GM19035 (cell line): ENCODE measurements around the gene COQ3.

Source experiments
- ATAC-seq: cut with Tn5 transposase; IDR thresholded peaks from one replicate; pipeline ENCODE4 v1.9.1; 2021; ENCODE audit not compliant: unreplicated experiment

Gene COQ3

GRCh38 chr6:99393698-99394531, at the start of gene COQ3:
Gene COQ3, minus strand, starts transcription at chr6:99394195. Its CDS starts 16 bp downstream, at chr6:99394179.
- ATAC-seq: peak; percentile 78

GRCh38 chr6:99434702-99435530, 40.9 kb upstream of the COQ3 start:
- peak; percentile 76 for ATAC-seq

- ATAC-seq: no peak
Measured at GRCh38 chr6:99432877-99433276, 38.9 kb upstream of the COQ3 start.

- no peak for ATAC-seq
Measured at GRCh38 chr6:99431901-99432300, 37.9 kb upstream of the COQ3 start.

- ATAC-seq: no peak
Measured at GRCh38 chr6:99427988-99428387, 34.0 kb upstream of the COQ3 start.

- no peak for ATAC-seq
Measured at GRCh38 chr6:99426451-99426757, 32.4 kb upstream of the COQ3 start.

- peak; percentile 51 for ATAC-seq
Measured at GRCh38 chr6:99425647-99426450, 31.9 kb upstream of the COQ3 start.

GRCh38 chr6:99424761-99425646, 31.0 kb upstream of the COQ3 start, which contains the start of gene PNISR:
Gene PNISR, minus strand, starts transcription at chr6:99425308. Its CDS starts 10,649 bp downstream, at chr6:99414659.
- peak; percentile 91 for ATAC-seq

GRCh38 chr6:99424022-99424421, 30.0 kb upstream of the COQ3 start:
- no peak for ATAC-seq

GRCh38 chr6:99422912-99423311, 28.9 kb upstream of the COQ3 start:
- ATAC-seq: no peak

GRCh38 chr6:99416892-99417767, 23.1 kb upstream of the COQ3 start:
- peak; percentile 85 for ATAC-seq

GRCh38 chr6:99416226-99416625, 22.2 kb upstream of the COQ3 start:
- ATAC-seq: no peak

GRCh38 chr6:99415446-99415845, 21.5 kb upstream of the COQ3 start:
- no peak for ATAC-seq

- ATAC-seq: no peak
Measured at GRCh38 chr6:99412065-99412464, 18.1 kb upstream of the COQ3 start.

GRCh38 chr6:99409672-99410071, 15.7 kb upstream of the COQ3 start:
- no peak for ATAC-seq

- ATAC-seq: no peak
Measured at GRCh38 chr6:99407076-99407475, 13.1 kb upstream of the COQ3 start.

- ATAC-seq: no peak
Measured at GRCh38 chr6:99402448-99402847, 8.5 kb upstream of the COQ3 start.

- ATAC-seq: no peak
Measured at GRCh38 chr6:99397287-99397686, 3.3 kb upstream of the COQ3 start.

GRCh38 chr6:99393366-99393697, 663 bp downstream of the COQ3 start:
- ATAC-seq: peak; percentile 36
